NCI-H510A treated with DMSO at 0.1 percent for 48 hours (cell line): ENCODE results near the gene CROCC2.

Source experiments
- DNase-seq: peaks from one replicate; lab custom pipeline; 2025; lab: John Stamatoyannopoulos, UW

The CROCC2 gene

DNA sequence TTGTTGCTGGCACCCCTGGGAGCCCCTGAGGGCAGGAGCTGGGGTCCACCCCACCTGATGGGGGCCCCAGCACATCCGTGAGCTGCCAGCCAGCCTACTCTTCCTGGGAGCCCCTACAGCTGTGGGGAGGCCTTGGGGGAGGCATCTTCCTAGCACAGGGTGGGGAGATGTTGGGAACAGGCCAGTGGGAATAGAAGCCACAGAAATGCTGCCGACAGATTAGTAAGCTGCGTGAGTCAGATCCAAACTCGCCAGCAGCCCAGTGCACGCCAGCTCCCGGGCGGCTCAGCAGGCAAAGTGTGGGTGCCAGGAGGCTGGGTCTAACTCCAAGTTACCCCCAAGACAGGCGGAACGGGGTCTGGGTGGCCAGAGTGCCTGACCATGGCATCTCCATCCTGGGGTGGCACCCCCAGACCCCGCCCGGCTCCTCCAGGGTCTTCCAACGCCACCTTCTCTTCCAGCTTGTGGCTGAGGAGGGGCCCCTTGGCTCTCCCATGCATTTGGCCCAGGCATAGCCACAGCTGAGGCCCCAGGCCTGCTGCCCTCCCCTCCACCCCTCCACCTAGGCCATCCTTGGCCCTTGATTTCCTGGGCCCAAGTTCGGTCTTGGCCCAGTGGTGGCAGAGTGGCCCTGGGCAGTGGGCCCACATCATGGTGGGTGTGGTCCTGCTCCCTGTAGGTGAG lies 15.3 kb downstream of the CROCC2 start:
- DNase-seq: no peak

DNA sequence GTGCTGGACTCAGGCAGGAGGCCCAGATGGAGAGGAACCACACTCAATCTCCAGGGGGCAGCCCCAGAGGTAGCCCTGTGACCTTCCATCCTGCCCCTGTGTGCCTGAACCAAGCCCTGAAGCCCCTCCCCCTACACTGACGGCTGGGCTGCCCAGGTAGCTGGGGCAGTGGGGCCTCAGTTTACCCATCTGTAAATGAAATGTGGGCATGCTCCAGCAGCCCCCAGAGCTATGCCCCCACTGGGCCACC lies 15.8 kb downstream of the CROCC2 start:
- DNase-seq: no peak

DNA sequence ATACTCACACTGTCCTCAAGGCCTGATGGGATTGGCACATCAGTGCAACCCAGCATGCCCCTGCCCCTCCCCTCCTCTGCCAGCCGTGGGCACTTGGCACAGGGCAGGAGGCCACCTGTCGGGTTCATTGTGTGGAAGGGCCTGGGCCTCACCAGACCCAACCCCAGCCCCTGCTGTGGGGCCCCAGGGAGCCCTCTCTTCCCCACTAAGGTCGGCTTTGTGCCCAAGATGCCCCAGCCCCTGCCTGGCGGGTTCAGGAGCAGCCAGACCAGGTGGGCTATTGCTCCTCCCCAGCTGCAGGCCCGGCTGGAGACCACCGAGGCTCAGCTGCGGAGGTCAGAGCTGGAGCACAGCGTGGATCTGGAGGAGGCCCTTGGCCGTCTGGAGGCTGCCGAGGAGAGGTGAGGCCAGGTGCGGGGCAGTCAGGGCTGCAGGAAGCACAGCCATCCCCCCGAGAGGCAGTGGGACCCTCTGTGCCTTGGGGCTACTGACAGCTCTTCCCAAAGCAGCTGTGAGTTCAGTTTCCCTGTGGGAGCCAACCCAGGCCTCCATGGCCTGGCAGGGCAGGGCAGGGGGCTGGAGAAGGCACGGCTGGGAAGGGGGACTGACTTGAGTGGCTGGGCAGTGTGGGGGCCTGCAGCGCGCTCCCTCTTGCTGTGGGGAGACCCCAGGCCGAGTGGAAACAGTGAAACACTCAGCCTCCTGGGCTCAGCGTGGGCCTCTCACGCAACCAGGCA lies 16.3 kb downstream of the CROCC2 start:
- DNase-seq: no peak

DNA sequence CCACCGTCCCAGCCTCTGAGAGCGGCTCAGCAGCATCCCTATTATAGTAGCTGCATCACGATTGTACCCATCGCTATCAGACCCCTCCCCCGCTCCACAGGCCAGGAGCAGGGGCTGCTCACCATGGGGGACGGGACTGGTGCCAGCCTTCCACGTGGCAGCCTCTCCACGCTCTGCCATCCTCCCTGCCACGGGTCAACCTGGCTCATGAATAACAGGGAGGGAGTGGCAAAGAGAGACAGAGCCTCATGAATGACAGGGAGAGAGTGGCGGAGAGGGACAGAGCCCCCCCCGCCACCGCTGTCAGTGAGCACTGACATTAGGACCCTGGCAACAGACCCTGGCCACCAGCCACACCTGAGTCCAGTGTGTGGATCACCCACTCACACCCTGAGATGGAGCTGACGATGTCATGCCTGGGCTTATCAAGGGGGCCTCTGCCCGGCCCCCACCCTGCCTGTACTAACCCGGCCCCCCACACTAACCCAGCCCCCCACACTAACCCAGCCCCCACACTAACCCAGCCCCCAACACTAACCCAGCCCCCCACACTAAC lies 16.9 kb downstream of the CROCC2 start:
- DNase-seq: no peak

DNA sequence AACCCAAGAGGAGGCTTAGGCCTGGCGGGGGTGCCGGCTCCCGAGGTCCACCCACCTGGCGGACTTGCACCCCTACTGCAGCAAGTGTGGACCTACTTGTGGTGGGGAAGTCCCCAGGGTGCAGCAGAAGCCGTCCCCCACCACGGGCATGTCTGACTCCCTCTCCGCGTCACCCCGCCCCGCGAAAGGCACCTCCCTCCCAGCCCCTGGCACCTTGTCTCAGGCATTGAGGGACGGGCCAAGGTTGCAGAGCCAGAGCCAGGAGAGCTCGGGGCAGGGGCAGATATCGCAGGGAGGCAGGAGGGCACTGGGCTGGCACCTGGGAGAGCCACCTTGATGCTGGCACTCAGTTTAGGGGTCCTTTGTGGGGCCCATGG lies 19.0 kb downstream of the CROCC2 start:
- DNase-seq: no peak

DNA sequence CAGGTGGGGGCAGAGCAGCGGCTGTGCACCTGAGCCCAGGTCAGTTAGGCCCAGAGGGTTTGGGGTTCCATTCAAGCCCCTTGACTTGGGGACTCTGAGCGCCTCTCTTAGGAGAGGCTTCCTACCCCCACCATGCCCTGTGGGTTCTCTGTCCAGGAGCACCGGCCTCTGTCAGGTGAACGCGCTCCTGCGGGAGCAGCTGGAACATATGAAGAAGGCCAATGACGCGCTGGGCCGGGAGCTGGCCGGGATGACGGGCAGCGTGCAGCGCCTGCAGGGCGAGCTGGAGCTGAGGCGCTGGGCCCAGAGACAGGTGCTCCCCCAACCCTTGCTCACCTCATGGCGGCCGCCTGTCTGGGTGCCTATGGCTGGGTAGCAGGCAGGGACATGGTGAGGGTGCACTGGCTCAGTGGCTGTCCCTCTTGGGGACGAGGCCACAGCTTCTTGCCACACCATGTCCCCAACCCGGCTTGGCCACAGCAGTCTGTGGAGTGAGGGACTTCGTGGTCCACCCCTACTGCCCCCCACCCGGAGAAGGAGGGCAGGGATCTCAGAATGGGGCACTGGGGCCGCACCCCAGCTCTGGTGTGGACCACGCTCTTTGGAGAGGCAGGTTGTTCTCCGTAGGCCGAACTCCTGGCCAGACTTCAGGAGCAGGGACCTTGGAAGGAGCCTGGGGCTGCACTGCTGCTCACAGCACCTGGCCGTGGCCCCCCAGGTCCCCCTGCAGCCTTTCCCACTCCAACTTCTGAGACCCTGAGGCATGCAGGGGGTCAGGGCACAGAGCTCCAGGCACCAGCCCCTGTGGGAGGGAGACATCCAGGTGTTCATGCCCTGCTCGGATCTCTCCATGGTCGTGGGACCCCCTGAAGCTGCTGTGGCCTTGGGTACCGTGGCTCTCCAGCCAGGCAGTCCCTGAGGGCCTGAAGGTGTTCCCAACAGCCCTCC lies 19.7 kb downstream of the CROCC2 start:
- DNase-seq: no peak

DNA sequence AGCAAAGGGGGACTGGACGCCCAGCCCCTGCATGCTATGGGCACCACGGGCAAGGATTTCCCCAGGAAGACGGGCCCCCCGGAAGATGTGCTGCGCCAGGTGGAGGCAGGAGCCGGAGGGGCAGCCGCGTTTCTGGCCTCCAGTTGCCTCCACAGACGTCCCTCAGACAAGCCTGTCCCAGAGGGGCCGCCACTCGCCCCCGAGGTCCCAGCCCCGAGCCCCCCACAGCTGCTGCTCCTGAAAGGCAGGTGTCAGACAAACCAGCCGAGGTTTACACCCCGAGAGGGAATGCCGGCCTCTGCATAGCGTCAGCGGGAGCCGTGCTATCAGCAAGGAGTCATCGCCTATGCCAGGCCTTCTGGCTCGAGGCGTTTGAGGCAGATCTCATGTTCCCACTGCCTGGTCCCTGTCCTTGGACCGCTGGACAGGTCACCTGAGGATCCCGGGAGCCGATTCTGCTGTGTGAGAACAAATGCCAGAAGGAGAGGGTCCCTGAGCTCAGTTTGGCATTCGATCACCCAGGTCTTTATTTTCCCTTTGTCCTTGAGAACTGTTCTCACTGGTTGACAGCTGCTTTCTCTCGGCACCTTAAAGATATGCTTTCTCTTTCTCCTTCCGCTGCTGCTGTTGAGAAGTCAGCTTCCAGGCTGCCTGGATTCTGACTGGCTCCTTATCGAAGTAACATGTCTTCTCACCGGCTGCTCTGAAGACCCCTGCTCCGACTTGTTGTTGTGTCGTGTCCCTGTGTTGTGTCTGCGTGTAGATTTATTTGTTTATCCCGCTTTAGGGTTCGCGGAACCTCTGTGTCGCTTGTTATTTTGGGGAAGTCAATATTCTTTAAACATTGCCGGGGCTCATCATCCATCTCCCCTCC lies 20.6 kb downstream of the CROCC2 start:
- no peak for DNase-seq

DNA sequence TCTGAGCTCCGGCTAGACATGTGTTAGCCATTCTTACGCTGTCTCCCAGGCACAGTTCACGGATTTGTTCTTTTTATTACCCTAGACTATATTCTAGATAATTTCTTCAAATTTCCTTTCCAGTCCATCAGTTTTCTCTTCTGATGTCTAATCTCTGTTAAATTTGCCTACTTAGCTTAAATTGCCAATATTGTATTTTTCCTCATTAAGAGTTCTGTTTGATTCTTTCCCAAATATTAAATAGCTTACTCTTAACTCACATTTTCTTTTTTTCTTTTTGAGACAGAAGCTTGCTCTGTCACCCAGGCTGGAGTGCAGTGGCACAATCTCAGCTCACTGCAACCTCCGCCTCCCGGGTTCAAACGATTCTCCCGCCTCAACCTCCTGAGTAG lies 21.2 kb downstream of the CROCC2 start:
- no peak for DNase-seq

DNA sequence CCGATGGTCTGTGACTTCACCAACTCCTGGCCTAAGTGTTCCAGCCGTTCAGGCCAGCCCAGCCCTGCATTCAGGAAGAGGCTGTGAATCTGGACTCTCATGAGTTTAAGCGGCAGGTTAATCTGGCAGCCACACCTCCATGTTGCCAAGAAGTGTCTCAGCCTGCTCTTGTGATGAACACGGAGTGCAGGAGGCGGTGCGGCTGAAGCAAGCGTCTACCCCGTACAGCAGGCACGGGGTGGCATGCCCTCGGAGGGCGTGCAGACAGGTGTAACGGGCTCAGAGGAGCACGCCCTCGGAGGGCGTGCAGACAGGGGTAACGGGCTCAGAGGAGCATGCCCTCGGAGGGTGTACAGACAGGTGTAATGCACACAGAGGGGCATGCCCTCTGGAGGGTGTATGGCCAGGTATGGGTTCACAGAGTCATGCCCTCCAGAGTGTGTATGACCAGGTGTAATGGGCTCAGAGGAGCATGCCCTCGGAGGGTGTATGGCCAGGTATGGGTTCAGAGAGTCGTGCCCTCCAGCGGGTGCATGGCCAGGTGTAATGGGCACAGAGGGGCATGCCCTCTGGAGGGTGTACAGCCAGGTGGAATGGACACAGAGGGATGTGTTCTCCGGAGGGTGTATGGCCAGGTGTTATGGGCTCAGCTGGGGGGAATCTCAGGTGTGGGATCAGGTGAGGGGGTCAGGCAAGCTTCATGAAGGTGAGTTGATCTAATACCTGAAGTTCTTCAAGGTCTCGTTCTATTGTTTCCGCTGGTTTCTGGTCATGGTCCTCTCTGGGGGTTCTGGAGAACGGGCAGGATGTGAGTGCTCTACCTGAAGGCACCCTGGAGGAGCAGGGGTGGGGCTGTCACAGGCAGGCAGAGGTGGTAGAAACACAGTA lies 22.6 kb downstream of the CROCC2 start:
- no peak for DNase-seq

DNA sequence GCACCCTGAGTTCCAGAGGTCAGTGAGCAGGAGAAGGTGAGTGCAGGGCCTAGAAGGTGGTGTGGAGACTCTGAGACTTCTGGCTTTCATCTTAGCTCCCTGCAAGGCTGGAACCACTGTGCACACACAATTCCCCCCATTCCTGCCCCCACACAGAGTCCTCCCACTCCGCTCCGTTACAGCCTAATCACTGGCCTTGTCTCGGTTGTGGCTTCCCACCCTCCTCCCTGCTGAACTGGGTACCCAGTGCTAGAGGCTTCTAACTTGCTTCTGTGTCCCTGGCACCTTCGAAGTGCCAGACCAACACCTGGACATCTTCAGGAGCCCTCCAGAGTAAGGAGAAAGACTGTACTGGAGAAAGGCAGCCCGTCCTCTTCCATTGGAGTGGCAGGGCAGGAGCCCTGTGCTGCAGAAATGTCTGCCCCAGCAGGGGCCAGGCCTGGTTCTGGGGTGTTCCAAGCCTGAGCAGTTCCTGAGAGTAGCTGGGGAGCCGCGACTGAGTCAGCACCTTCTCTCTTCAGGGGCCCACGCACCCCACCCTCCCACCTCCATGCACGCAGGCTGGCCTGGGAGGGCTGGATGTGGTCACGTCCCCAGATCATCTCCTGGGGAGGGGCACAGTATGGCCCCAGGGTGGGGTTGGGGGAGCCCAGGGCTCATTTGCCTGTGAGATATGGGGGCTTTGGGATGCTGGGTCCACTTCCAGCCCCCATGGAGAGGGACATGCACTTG lies 23.4 kb downstream of the CROCC2 start:
- DNase-seq: no peak

DNA sequence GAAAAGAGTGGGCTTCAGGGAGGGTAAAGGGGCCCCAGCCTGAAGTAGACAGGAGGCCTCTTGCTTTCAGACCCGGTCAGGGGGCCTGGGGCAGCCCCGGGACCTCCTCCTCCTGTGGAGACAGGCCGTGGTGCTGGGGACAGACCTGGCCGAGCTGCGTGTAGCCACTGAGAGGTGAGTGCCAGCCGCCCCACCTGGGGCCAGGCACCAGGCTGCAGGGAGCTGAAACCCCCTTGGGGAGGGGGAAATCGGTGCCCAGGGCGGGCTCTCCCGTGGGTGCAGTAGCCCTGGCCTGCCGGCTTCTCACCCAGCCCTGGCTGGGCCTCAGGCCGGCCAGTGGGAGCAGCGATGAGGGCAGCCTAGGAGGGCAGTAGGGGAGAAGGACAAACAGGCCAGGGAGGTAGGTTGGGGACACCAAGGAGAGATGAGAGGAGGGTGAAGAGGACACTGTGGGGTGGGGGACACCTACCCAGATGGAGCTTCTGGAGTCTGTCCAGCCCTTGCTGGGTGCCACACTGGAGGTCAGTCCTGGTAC lies 24.0 kb downstream of the CROCC2 start:
- no peak for DNase-seq

DNA sequence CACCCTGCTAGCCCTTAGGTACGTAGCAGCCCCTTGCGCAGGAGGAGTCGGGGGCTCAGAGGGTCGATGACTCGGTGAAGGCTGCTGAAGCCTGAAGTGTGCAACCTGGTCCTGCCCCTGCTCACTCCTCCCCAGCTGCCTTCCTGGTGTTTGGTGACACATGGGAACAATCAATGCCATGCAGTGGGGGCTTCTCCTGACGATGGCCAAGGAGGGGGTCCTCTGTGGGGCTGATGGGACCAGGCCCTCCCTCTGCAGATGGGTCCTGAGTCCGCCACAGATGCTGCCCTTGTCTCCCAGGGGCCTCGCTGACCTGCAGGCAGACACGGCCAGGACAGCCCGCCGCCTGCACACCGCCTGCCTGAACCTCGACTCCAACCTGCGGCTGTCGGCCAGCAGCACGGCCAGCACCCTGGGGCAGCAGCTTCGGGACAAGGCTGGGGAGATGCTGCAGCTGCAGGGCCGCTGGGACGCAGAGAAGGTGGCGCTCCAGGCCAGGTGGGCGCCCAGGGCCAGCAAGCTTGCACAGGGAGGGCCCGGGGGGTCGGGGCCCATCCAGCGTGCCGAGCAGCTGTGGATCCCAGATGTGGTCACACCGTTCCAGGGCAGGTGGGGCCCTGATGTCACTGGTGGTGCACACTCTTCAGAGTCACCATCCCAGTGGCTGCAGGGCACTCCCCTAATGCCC lies 24.6 kb downstream of the CROCC2 start:
- DNase-seq: no peak

DNA sequence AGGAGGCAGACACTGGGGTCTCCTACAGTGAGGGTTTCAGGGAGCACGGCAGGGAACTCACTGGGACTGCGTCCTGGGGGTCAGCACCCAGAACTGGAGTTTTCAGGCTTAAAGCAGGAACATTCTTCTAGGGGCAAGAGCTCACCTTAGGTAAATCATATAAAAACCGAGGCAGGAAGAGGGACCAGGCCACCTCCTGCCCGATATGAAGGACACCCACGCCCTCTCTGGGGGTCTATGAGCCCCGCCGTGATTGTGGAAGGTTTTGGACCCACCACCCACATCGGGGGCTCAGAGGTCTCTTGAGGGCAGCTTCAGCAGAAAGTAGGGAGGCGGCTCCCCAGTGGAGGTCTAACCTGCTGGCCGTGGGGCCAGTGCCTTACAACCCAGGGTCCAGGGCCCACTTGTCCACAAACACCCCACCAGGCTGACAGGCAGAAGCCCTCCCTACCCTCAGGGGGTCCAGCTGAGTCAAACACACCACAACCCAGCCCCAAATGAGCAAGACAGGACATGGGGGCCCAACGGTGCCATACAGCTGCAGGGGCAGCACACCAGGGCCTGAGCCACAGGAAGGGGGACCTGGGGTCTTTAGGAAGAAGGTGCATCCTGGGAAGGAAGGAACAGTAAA lies 25.3 kb downstream of the CROCC2 start:
- DNase-seq: no peak

DNA sequence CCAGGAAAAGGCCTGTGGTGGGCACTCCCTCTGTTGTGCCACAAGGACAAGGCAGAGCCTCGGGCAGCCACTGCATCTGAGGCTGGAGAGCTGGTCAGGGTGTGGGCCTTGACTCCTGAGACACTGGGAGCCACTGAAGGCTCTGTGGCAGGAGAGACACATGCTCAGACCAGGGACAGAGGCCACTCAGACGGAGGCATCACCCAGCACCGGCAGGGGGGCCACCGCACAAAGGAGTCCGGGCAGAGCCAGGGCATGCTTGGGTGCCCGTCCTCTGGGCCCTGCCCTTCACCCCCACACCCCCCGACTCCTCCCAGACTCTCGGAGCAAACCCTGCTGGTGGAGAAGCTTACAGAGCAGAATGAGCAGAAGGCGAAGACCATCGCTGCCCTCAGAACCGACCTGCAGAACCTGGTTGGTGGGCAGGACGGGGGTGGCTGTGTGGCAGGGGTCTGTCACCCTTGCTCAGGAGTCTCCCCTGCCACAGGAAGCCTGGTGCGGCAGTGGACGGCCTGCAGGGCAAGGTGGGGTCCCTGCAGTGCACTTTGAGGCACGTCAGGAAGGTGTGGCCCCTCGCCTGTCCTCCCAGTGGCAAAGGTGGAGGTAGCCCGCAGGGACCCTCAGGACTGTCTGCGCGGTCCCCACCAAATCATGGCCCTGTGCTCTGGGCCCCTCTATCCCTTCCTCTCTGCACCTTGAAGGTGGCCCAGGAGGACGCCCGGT lies 26.0 kb downstream of the CROCC2 start:
- DNase-seq: no peak

DNA sequence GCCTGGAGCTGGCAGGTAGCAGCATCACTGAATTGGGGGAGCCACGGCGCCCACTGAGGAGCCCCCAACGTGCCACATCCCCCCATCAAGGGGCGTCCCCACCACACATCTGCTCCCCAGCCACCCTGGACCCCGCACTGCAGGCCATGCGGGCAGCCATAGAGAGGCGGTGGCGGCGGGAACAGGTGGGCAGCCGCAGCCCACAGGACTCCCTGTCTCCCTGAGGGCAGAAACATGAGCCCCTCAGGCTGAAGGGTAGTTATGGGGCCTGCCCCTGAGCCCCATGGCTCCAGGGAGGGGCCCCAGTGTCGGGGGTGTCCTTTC lies 26.6 kb downstream of the CROCC2 start:
- no peak for DNase-seq

DNA sequence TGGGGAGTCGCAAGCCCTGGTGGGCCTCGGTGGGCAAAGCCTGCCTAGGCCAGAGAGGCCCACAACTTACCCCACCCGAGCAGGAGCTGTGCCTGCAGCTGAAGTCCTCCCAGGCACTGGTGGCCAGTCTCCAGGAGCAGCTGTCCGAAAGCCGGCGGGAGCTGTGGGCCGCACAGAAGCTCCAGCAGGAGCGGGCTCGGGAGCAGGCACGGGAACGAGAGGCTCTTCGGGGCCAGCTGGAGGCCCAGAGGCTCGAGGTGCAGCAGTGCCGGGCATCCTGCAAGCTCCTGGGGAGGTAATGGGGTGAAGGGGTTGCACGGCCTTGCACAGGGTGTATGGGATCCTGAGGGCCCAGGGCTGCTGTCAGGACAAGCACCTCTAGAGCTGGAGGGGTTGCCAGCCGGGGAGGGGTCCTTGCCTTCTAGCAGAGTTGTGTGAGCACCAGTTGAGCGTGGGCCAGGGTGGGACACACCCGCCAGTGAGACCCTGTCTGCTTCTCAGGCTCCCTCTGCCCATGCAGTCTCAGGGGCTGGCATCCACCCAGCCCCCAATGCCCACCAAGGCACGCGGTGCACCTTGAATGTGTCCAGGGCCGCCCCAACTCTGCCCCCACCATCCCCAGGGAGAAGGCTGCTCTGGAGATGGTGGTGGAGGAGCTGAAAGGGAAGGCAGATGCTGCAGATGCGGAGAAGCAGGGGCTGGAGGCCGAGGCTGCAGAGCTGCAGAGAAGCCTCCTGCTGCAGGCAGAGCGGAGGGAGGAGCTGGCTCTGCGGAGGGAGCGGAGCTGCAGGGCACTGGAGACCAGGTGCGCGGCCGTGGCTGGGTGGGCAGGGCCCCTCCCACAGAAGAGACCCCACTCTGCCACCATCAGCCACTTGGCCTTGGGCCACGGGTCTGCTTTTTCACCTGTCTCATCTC lies 27.2 kb downstream of the CROCC2 start:
- no peak for DNase-seq
